SK-N-SH (cell line): ENCODE results near the gene CRK. TPM values are rescaled to one million over a fixed set of nuclear protein-coding genes. Genes with fewer than 3 reads are reported as not detected.

ENCODE experiments used
- CTCF ChIA-PET: fragments of 300-600, 350-600 bp; formaldehyde crosslinking; extraction: SDS; loops from one replicate; lab custom pipeline; 2021; lab: Yijun Ruan, JAX
- POLR2A ChIA-PET: fragments of 350-600 bp; sonication (Branson Sonifier 250); formaldehyde crosslinking; extraction: SDS; loops from one replicate; lab custom pipeline; 2020; ENCODE audit warnings: antibody characterized with exemption, inconsistent platforms; lab: Yijun Ruan, JAX
- DNase-seq: peaks from one replicate; pipeline ENCODE4 v3.0.0; 2012
- H2AFZ ChIP-seq: fragments of 200-600 bp; sonication (generic); 2 replicates; pipeline ENCODE4 v1.8.1; 2016; ENCODE audit warnings: antibody characterized with exemption, mild to moderate bottlenecking, low read depth
- H3F3A ChIP-seq: fragments of 200-600 bp; sonication (generic); replicated peaks from 2 replicates; pipeline ENCODE3; 2016; ENCODE audit warnings: antibody characterized with exemption, mild to moderate bottlenecking; ENCODE audit not compliant: insufficient read depth
- H3K27ac ChIP-seq, 2 experiments: fragments of 200-500 bp in 1 of 2; fragments of 200-600 bp in 1 of 2; sonication (Bioruptor generic) in 1 of 2; sonication (generic), shearing (Covaris generic) in 1 of 2; 2 replicates each; pipeline versions ENCODE4 v1.5.1 to v1.6.1; 2014 to 2016; ENCODE audit warnings: low read depth in 2 of 2, inconsistent platforms in 1 of 2, low read length in 1 of 2, mild to moderate bottlenecking in 1 of 2, mixed read lengths in 1 of 2
- H3K27me3 ChIP-seq: fragments of 200-600 bp; sonication (generic), shearing (Covaris generic); 2 replicates; pipeline ENCODE4 v1.6.1; 2016; ENCODE audit warnings: mixed run types; ENCODE audit not compliant: insufficient read depth
- H3K36me3 ChIP-seq, 2 experiments: fragments of 200-500 bp in 1 of 2; fragments of 200-600 bp in 1 of 2; sonication (Bioruptor generic) in 1 of 2; sonication (generic) in 1 of 2; replicated peaks in 1 of 2; 2 replicates each; pipeline versions ENCODE3 to v1.5.1; 2014 to 2016; ENCODE audit warnings: low read length in 1 of 2, mild to moderate bottlenecking in 1 of 2; ENCODE audit not compliant: insufficient read depth in 2 of 2, control insufficient read depth in 1 of 2
- H3K4me1 ChIP-seq, 2 experiments: fragments of 200-500 bp in 1 of 2; fragments of 200-600 bp in 1 of 2; sonication (Bioruptor generic) in 1 of 2; sonication (generic), shearing (Covaris generic) in 1 of 2; 2 replicates each; pipeline versions ENCODE4 v1.5.1 to v1.6.1; 2014 to 2016; ENCODE audit warnings: low read depth in 1 of 2, low read length in 1 of 2, mixed run types in 1 of 2; ENCODE audit not compliant: insufficient read depth in 2 of 2, control insufficient read depth in 1 of 2
- H3K4me2 ChIP-seq: fragments of 200-600 bp; sonication (generic), shearing (Covaris generic); 2 replicates; pipeline ENCODE4 v1.6.1; 2017; ENCODE audit warnings: mixed run types
- H3K4me3 ChIP-seq, 2 experiments: fragments of 200-500 bp in 1 of 2; fragments of 200-600 bp in 1 of 2; sonication (Bioruptor generic) in 1 of 2; sonication (generic), shearing (Covaris generic) in 1 of 2; 2 replicates each; pipeline versions ENCODE4 v1.5.1 to v1.8.1; 2014 to 2016; ENCODE audit warnings: low read depth in 2 of 2, inconsistent platforms in 1 of 2, low read length in 1 of 2, mild to moderate bottlenecking in 1 of 2, mixed read lengths in 1 of 2, moderate library complexity in 1 of 2
- H3K79me2 ChIP-seq: fragments of 200-600 bp; sonication (generic); 2 replicates; pipeline ENCODE4 v1.8.1; 2017; ENCODE audit warnings: mild to moderate bottlenecking; ENCODE audit not compliant: insufficient read depth
- H3K9ac ChIP-seq: fragments of 200-600 bp; sonication (generic); 2 replicates; pipeline ENCODE4 v1.6.1; 2017; ENCODE audit warnings: mixed run types
- H3K9me2 ChIP-seq: fragments of 200-600 bp; sonication (generic); 2 replicates; pipeline ENCODE4 v1.6.1; 2017; ENCODE audit warnings: mixed run types
- H3K9me3 ChIP-seq: fragments of 200-600 bp; sonication (generic); 2 replicates; pipeline ENCODE4 v1.6.1; 2017; ENCODE audit warnings: mixed run types, mild to moderate bottlenecking, moderate library complexity
- H4K20me1 ChIP-seq: fragments of 200-600 bp; sonication (generic); 2 replicates; pipeline ENCODE4 v1.6.1; 2017; ENCODE audit warnings: mild to moderate bottlenecking, mixed run types; ENCODE audit not compliant: insufficient read depth
- FOXM1 ChIP-seq: IDR thresholded peaks from 2 replicates; pipeline ENCODE4 v1.4.0; 2012; ENCODE audit warnings: low read depth, mild to moderate bottlenecking
- GATA2 ChIP-seq: sonication (generic); formaldehyde crosslinking; IDR thresholded peaks from 2 replicates; pipeline ENCODE4 v1.5.0; 2020; ENCODE audit warnings: mild to moderate bottlenecking, missing genetic modification reagents
- JUND ChIP-seq: IDR thresholded peaks from 2 replicates; pipeline ENCODE4 v1.4.0; 2012
- MEF2A ChIP-seq: IDR thresholded peaks from 2 replicates; pipeline ENCODE4 v1.4.0; 2012; ENCODE audit warnings: low read depth, borderline replicate concordance
- MXI1 ChIP-seq: IDR thresholded peaks from 2 replicates; pipeline ENCODE4 v1.6.1; 2012; ENCODE audit warnings: mild to moderate bottlenecking, low read depth, low read length, improper control_type of control experiment
- NFIC ChIP-seq: IDR thresholded peaks from 2 replicates; pipeline ENCODE4 v1.4.0; 2012; ENCODE audit warnings: borderline replicate concordance
- POLR2AphosphoS5 ChIP-seq: IDR thresholded peaks from 2 replicates; pipeline ENCODE4 v1.6.1; 2012; ENCODE audit warnings: low read depth, low read length
- RFX5 ChIP-seq: IDR thresholded peaks from 2 replicates; pipeline ENCODE4 v1.6.1; 2012; ENCODE audit warnings: mild to moderate bottlenecking, improper control_type of control experiment, low read length
- RXRA ChIP-seq: IDR thresholded peaks from 2 replicates; pipeline ENCODE4 v1.4.0; 2012; ENCODE audit warnings: low read depth, mild to moderate bottlenecking, borderline replicate concordance
- TAF1 ChIP-seq: IDR thresholded peaks from 2 replicates; pipeline ENCODE4 v1.6.1; 2012; ENCODE audit warnings: low read depth, mild to moderate bottlenecking, low read length, moderate library complexity, borderline replicate concordance
- WGBS: methylation state at CpG from one replicate; pipeline ENCODE4 v1.1.6; 2017; ENCODE audit warnings: low lambda C conversion rate; 5-methylcytosine and 5-hydroxymethylcytosine counted together
- polyA plus RNA-seq, 3 experiments: library from polyadenylated mRNA; depleted of rRNA; stranded (reverse); fragments of >200 nt; gene quantifications; 2 replicates each; pipeline ENCODE4 v1.2.3, GENCODE V29; 2012
- TF ChIP-seq, protein P1 (sequence below): IDR thresholded peaks from 2 replicates; pipeline ENCODE4 v1.4.0; 2012; ENCODE audit warnings: low read depth, borderline replicate concordance
- TF ChIP-seq, protein P2 (sequence below): IDR thresholded peaks from 2 replicates; pipeline ENCODE4 v1.4.0; 2012; ENCODE audit warnings: low read depth, borderline replicate concordance
- TF ChIP-seq, protein P3 (sequence below): fragments of 200-600 bp; sonication (generic); IDR thresholded peaks from 2 replicates; pipeline ENCODE4 v1.6.1; 2017; ENCODE audit warnings: antibody characterized with exemption, mild to moderate bottlenecking, moderate library complexity
- TF ChIP-seq, protein P4 (sequence below): fragments of 150-350 bp; IDR thresholded peaks from 2 replicates; pipeline ENCODE4 v1.6.1; 2016; ENCODE audit warnings: mild to moderate bottlenecking, low read depth, low read length
- TF ChIP-seq, protein P5 (sequence below): IDR thresholded peaks from 2 replicates; pipeline ENCODE4 v1.4.0; 2012; ENCODE audit warnings: low read depth

The CRK gene
- polyA plus RNA-seq, 1 of the 3 experiments (the other 2 are of a cell fraction): 50.7 TPM

DNA sequence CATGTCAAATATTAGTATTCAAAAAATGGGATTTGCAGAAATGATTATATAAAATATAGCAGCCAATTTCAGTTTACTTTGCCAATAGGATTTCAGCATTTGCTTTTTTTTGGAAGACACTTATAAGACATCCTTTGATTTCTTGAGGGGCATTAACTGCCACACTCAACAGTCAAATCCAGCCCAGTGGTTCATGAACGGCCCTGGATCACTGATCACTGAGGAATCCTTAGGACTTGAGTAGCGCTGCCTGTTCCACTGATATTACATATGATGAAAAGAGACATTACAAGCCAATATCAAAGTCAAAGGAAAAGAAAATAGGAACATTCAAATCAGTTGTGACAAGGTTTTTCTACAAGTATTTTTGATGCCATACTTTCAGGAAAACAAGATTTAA lies 35.1 kb downstream of the CRK start:
- Histone ChIP-seq H3K9me3 (no peaks in the 10 kb centered on the region), H3K4me2 (no peak overlapping the region), H2AFZ (no peak overlapping the region), H3K4me1 (peaks cover 0 to 21% of the 10 kb centered on the region in 2 experiments; a peak in 2 of 4 replicates), H3K36me3 (peaks cover 14 to 42% of the 10 kb centered on the region in 2 experiments), H3K9me2 (no peaks in the 10 kb centered on the region), H3F3A (peaks cover 53% of the 10 kb centered on the region), H3K27me3 (no peaks in the 10 kb centered on the region), H3K79me2 (peaks cover 66% of the 10 kb centered on the region), H3K9ac (no peak overlapping the region), H3K4me3 (no peak overlapping the region), H3K27ac (no peak overlapping the region), H4K20me1 (peaks cover 49% of the 10 kb centered on the region)
- WGBS: 96% methylated on average over 2 of the region's 2 CpGs
- TF ChIP-seq, protein P1, sequence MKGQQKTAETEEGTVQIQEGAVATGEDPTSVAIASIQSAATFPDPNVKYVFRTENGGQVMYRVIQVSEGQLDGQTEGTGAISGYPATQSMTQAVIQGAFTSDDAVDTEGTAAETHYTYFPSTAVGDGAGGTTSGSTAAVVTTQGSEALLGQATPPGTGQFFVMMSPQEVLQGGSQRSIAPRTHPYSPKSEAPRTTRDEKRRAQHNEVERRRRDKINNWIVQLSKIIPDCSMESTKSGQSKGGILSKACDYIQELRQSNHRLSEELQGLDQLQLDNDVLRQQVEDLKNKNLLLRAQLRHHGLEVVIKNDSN: no peak
- TF ChIP-seq POLR2AphosphoS5 (no peak), TAF1 (no peak), GATA2 (no peak), RXRA (no peak), FOXM1 (no peak), JUND (no peak)
- TF ChIP-seq, protein P2, sequence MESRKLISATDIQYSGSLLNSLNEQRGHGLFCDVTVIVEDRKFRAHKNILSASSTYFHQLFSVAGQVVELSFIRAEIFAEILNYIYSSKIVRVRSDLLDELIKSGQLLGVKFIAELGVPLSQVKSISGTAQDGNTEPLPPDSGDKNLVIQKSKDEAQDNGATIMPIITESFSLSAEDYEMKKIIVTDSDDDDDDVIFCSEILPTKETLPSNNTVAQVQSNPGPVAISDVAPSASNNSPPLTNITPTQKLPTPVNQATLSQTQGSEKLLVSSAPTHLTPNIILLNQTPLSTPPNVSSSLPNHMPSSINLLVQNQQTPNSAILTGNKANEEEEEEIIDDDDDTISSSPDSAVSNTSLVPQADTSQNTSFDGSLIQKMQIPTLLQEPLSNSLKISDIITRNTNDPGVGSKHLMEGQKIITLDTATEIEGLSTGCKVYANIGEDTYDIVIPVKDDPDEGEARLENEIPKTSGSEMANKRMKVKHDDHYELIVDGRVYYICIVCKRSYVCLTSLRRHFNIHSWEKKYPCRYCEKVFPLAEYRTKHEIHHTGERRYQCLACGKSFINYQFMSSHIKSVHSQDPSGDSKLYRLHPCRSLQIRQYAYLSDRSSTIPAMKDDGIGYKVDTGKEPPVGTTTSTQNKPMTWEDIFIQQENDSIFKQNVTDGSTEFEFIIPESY: no peak
- TF ChIP-seq, protein P3, sequence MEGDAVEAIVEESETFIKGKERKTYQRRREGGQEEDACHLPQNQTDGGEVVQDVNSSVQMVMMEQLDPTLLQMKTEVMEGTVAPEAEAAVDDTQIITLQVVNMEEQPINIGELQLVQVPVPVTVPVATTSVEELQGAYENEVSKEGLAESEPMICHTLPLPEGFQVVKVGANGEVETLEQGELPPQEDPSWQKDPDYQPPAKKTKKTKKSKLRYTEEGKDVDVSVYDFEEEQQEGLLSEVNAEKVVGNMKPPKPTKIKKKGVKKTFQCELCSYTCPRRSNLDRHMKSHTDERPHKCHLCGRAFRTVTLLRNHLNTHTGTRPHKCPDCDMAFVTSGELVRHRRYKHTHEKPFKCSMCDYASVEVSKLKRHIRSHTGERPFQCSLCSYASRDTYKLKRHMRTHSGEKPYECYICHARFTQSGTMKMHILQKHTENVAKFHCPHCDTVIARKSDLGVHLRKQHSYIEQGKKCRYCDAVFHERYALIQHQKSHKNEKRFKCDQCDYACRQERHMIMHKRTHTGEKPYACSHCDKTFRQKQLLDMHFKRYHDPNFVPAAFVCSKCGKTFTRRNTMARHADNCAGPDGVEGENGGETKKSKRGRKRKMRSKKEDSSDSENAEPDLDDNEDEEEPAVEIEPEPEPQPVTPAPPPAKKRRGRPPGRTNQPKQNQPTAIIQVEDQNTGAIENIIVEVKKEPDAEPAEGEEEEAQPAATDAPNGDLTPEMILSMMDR: no peak
- TF ChIP-seq, protein P4, sequence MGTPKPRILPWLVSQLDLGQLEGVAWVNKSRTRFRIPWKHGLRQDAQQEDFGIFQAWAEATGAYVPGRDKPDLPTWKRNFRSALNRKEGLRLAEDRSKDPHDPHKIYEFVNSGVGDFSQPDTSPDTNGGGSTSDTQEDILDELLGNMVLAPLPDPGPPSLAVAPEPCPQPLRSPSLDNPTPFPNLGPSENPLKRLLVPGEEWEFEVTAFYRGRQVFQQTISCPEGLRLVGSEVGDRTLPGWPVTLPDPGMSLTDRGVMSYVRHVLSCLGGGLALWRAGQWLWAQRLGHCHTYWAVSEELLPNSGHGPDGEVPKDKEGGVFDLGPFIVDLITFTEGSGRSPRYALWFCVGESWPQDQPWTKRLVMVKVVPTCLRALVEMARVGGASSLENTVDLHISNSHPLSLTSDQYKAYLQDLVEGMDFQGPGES: no peak
- POLR2A ChIA-PET: no interaction called here
- CTCF ChIA-PET: no interaction called here
- DNase-seq: no peak

DNA sequence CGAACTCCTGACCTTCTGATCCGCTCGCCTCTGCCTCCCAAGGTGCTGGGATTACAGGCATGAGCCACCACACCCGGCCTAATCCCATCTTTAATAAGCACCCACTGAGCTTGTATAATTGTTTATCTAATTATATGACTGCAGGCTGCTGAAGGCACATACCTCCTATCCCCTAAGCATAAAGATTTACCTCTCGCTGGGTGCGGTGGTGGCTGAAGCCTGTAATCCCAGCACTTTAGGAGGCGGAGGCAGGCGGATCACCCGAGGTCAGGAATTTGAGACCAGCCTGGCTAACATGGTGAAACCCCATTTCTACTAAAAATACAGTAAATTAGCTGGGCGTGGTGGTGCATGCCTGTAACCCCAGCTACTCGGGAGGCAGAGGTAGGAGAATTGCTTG lies 35.9 kb downstream of the CRK start:
- TF ChIP-seq, protein P2: no peak
- TF ChIP-seq FOXM1 (no peak), JUND (no peak), RFX5 (no peak), MXI1 (no peak), MEF2A (no peak), NFIC (no peak)
- TF ChIP-seq, protein P5, sequence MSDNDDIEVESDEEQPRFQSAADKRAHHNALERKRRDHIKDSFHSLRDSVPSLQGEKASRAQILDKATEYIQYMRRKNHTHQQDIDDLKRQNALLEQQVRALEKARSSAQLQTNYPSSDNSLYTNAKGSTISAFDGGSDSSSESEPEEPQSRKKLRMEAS: no peak
- TF ChIP-seq, protein P4: no peak
- H2AFZ ChIP-seq: no peak overlapping the region
- H3K9me2 ChIP-seq: no peaks in the 10 kb centered on the region
- H3K9me3 ChIP-seq: no peaks in the 10 kb centered on the region
- peaks cover 14 to 35% of the 10 kb centered on the region in 2 experiments for H3K36me3 ChIP-seq
- no peak overlapping the region for H3K27ac ChIP-seq
- no peak for DNase-seq
- H4K20me1 ChIP-seq: peaks cover 41% of the 10 kb centered on the region
- H3F3A ChIP-seq: peaks cover 45% of the 10 kb centered on the region
- POLR2A ChIA-PET: no interaction called here
- H3K9ac ChIP-seq: no peak overlapping the region
- H3K27me3 ChIP-seq: no peaks in the 10 kb centered on the region
- H3K4me1 ChIP-seq: peaks cover 0 to 21% of the 10 kb centered on the region in 2 experiments; a peak in 2 of 4 replicates
- no peak overlapping the region for H3K4me2 ChIP-seq
- no peak overlapping the region for H3K4me3 ChIP-seq
- peaks cover 58% of the 10 kb centered on the region for H3K79me2 ChIP-seq
- CTCF ChIA-PET: interaction anchor here (0.9 kb wide), 1 partner anchor 55 kb away, joined by 5 read pairs; no protein-coding TSS in a partner anchor
- WGBS: 98% methylated on average over 11 of the region's 11 CpGs
